Activated T-helper 17 cell treated with anti-CD3 and anti-CD28 coated beads, Interleukin-2, amount 50 U/mL, for 72 hours (primary cell): ENCODE data around the gene CRYBG1. TPM values are rescaled to one million over a fixed set of nuclear protein-coding genes. Genes with fewer than 3 reads are reported as not detected.
"Not testable (repeated sequence)": the region's sequence is repeated elsewhere in the genome, so short reads cannot be mapped to it uniquely, and the experiment has no call there.

Source experiments
- ATAC-seq: fragments of 150-1000 bp; cut with Tn5 transposase; replicated peaks from 2 replicates; pipeline ENCODE4 v1.10.0; 2021; ENCODE audit warnings: mild to moderate bottlenecking, moderate library complexity
- H3K27ac Mint-ChIP-seq: one replicate; pipeline ENCODE4 v1.8.0; 2022; ENCODE audit warnings: mixed read lengths
- H3K27me3 Mint-ChIP-seq: one replicate; pipeline ENCODE4 v1.8.0; 2022; ENCODE audit warnings: mixed read lengths
- H3K36me3 Mint-ChIP-seq: one replicate; pipeline ENCODE4 v1.8.0; 2022; ENCODE audit warnings: low read depth, mild to moderate bottlenecking, mixed read lengths
- H3K4me1 Mint-ChIP-seq: one replicate; pipeline ENCODE4 v1.8.0; 2022; ENCODE audit warnings: mixed read lengths
- H3K4me3 Mint-ChIP-seq: one replicate; pipeline ENCODE4 v1.8.0; 2022; ENCODE audit warnings: mild to moderate bottlenecking, mixed read lengths
- H3K9me3 Mint-ChIP-seq: one replicate; pipeline ENCODE4 v1.8.0; 2022; ENCODE audit warnings: mixed read lengths
- total RNA-seq, 2 donors: library from RNA; stranded (reverse); gene quantifications; one replicate each; pipeline ENCODE4 v1.2.3, GENCODE V29; 2022

CRYBG1 gene
- total RNA-seq, 2 donors from 2014 or later: 30.6 to 36.4 TPM

DNA sequence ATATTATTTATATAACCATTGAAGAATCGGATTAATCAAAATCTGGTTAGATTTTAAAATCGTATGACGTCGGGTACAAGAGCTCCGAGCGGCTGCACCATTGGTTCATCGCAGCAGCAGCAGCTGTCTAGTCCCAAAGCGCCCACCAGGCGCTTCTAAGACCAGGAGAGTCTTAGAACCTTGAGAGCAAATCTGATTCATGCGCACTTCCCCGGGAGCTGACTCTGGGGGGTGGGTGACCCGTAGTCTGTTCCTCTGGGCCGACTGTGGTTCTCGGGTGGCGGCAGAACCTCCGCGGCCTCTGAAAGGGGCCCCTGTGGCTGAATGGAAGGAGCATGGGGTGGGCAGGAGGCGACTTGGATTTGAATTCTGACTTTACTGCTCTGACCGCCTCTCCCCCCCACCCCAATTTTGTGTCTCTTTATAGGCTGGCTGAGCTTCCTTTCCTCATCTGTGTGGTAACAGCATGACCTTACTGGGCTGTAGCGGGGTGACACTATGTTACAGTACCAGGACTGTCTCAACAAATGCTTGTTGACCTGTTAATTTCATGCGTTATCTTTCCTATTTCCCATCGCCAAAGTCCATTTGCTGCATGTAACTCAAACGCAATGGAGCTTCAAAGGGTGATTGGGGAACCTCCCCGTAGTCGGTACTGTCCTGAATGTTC, 149.0 kb downstream of the CRYBG1 start:
- peak overlapping the region; percentile 84 for H3K4me3 Mint-ChIP-seq
- no peaks in the 10 kb centered on the region for H3K27me3 Mint-ChIP-seq
- peaks cover 16% of the 10 kb centered on the region for H3K4me1 Mint-ChIP-seq
- no peak for ATAC-seq
- H3K27ac Mint-ChIP-seq: no peak overlapping the region
- no peaks in the 10 kb centered on the region for H3K9me3 Mint-ChIP-seq
- peaks cover 19% of the 10 kb centered on the region for H3K36me3 Mint-ChIP-seq

DNA sequence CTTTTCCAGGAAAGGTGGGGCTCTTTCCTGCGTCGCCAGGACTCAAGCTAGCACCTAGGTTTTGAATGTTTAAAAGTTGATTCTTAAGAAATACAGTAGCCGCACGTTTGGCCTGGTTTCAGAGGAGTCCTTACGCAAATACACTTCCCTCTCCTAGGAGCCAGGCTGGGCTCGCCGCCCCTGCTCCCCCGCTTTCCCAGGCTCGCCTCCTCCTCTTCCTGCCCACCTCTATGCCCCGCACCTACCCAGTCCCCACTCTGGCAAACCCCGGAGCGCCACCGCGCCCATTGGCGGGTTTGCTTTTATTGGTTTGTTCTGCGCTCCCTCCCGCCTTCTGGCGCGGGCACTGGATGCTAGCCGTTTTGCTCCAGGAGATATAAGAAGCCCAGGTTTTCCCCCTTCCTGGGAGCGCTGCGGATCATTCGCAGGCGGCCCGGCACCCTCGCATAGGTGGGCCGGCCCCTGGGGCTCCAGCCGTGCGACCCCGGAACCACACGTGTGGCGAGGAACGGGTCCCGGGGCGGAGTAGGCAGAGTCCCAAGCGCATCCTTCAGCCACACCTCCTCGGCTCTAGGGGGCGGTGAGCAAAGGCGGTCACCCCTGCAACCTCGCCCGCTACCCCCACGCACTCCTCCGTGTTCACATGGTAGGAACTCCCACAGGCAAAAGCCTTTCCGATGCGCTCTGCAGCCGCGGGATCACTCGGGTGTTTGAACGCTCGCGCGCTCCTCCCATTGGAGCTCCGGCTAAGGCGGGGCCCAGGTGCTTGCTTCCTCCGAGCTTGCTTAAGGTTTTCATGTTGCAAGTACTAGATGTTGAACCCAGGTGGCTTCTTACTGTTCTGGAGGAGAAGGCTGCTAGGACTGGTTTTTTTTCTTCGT, 149.8 kb downstream of the CRYBG1 start:
- peaks cover 25% of the 10 kb centered on the region for H3K36me3 Mint-ChIP-seq
- peak; percentile 46 for ATAC-seq
- H3K4me3 Mint-ChIP-seq: peak overlapping the region; percentile 84
- peaks cover 20% of the 10 kb centered on the region for H3K4me1 Mint-ChIP-seq
- no peaks in the 10 kb centered on the region for H3K27me3 Mint-ChIP-seq
- peak overlapping the region; percentile 90 for H3K27ac Mint-ChIP-seq
- H3K9me3 Mint-ChIP-seq: no peaks in the 10 kb centered on the region

DNA sequence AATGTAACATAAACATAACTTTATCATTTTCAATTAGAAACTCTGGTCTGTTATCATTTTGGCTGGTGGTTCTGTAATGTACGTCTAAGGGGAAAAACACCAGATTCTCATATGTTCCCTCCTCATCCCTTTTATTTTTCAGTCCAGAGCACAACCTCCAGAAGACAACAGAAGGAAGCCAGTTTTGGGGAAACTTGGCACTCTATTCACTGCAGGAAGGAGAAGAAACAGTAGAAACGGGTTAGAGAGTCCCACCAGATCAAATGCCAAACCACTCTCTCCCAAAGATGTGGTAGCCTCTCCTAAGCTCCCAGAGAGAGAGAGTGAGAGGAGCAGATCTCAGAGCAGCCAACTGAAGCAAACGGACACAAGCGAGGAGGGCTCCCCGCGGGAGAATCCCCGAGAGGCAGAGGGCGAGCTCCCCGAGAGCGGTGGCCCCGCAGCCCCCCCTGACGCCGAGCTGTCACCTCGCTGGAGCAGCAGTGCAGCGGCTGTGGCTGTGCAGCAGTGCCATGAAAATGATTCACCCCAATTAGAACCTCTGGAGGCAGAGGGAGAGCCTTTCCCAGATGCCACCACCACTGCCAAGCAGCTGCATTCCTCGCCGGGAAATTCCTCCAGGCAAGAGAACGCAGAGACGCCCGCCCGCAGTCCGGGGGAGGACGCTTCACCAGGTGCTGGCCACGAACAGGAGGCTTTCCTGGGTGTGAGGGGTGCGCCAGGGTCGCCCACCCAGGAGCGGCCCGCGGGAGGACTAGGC, 151.0 kb downstream of the CRYBG1 start:
- peak overlapping the region; percentile 90 for H3K27ac Mint-ChIP-seq
- H3K4me3 Mint-ChIP-seq: peak overlapping the region; percentile 84
- peaks cover 26% of the 10 kb centered on the region for H3K36me3 Mint-ChIP-seq
- ATAC-seq: peak; percentile 28
- H3K4me1 Mint-ChIP-seq: peaks cover 20% of the 10 kb centered on the region
- no peaks in the 10 kb centered on the region for H3K9me3 Mint-ChIP-seq
- no peaks in the 10 kb centered on the region for H3K27me3 Mint-ChIP-seq

DNA sequence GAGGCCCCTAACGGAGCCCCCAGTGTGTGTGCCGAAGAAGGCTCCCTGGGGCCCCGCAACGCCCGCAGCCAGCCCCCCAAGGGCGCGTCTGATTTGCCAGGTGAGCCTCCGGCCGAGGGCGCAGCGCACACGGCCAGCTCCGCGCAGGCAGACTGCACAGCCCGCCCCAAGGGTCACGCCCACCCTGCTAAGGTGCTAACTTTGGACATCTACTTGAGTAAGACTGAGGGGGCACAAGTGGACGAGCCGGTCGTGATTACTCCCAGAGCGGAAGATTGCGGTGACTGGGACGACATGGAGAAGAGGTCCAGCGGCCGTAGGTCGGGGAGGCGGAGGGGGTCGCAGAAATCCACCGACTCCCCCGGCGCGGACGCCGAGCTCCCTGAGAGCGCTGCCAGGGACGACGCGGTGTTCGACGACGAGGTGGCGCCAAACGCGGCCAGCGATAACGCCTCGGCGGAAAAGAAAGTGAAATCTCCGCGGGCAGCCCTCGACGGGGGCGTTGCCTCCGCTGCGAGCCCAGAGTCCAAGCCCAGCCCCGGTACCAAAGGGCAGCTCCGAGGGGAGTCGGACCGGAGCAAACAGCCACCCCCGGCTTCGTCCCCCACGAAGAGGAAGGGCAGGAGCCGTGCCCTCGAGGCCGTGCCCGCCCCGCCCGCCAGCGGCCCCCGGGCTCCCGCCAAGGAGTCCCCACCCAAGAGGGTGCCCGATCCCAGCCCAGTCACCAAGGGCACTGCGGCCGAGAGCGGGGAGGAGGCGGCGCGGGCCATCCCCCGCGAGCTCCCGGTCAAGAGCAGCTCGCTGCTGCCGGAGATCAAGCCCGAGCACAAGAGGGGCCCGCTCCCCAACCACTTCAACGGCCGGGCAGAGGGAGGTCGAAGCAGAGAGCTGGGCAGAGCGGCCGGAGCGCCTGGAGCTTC, 151.8 kb downstream of the CRYBG1 start:
- Mint-ChIP-seq H3K27me3 (no peaks in the 10 kb centered on the region), H3K4me1 (peaks cover 20% of the 10 kb centered on the region), H3K9me3 (no peaks in the 10 kb centered on the region), H3K27ac (peak overlapping the region; percentile 90), H3K36me3 (peaks cover 26% of the 10 kb centered on the region), H3K4me3 (peak overlapping the region; percentile 84)
- ATAC-seq: peak; percentile 69

GRCh38 chr6:106512968-106513574, 152.6 kb downstream of the CRYBG1 start:
- ATAC-seq: no peak
- Mint-ChIP-seq H3K4me3 (peak overlapping the region; percentile 84), H3K36me3 (peaks cover 32% of the 10 kb centered on the region), H3K9me3 (no peaks in the 10 kb centered on the region), H3K4me1 (peaks cover 20% of the 10 kb centered on the region), H3K27ac (peak overlapping the region; percentile 90), H3K27me3 (no peaks in the 10 kb centered on the region)

- peaks cover 22% of the 10 kb centered on the region for H3K4me1 Mint-ChIP-seq
- no peaks in the 10 kb centered on the region for H3K9me3 Mint-ChIP-seq
- peak overlapping the region; percentile 90 for H3K27ac Mint-ChIP-seq
- no peaks in the 10 kb centered on the region for H3K27me3 Mint-ChIP-seq
- ATAC-seq: peak; percentile 42
- H3K4me3 Mint-ChIP-seq: peak overlapping the region; percentile 84
- H3K36me3 Mint-ChIP-seq: peaks cover 40% of the 10 kb centered on the region
Observed at GRCh38 chr6:106513808-106514582, 153.5 kb downstream of the CRYBG1 start.

DNA sequence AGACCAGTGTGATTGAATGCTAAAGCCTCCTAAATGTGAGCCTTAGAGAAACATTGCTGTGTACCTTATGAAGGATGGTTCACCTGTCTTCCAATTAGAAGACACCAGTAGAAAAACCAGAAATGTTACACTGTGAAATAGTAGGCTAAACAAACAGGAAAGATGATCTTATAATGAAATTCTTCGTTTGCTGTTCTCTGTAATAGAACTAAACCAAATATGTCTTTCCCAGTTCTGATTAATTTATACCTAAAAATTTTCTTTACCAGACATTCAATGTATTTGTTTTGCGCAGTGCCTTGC, 154.0 kb downstream of the CRYBG1 start:
- Mint-ChIP-seq H3K4me1 (peaks cover 25% of the 10 kb centered on the region), H3K27me3 (no peaks in the 10 kb centered on the region), H3K4me3 (peak overlapping the region; percentile 84), H3K27ac (peak overlapping the region; percentile 90), H3K9me3 (no peaks in the 10 kb centered on the region), H3K36me3 (peaks cover 46% of the 10 kb centered on the region)
- no peak for ATAC-seq

DNA sequence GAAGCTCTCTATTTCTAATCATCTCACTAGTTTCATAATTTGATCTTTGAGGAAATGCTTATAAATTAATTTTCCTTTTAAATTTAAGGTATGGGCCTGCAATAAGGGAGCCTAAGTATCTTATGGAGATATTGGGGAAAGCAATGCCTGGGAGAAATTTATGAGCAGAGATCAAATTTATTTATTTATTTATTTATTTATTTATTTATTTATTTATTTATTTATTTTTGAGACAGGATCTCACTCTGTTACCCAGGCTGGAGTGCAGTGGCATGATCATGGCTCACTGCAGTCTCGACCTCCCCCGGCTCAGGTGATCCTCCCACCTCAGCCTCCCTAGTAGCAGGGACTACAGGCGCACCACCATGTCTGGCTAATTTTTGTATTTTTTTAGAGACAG, 155.1 kb downstream of the CRYBG1 start:
- not testable (repeated sequence) for H3K9me3 Mint-ChIP-seq, ATAC-seq, H3K27me3 Mint-ChIP-seq
- H3K4me3 Mint-ChIP-seq: peak overlapping the region; percentile 84
- peaks cover 19% of the 10 kb centered on the region for H3K4me1 Mint-ChIP-seq
- peak overlapping the region; percentile 90 for H3K27ac Mint-ChIP-seq
- H3K36me3 Mint-ChIP-seq: peaks cover 56% of the 10 kb centered on the region

DNA sequence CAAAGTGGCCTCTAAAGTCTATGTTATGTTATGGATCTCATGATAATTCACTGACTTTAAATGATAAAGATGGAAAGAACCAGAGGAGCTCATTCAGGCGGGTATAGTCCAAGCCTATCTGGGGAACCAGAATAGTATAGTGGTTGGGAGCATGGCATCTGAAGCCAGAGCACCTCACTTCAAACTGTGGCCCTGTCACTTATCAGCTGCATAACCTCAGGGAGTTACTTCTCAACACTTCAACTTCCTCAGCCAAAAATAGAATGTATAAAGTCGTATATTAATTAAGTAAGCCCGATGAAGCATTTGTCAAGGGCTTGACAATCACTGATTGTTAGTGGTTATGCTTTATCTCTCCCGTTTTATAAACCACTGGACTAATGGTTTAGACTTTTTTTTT, 156.1 kb downstream of the CRYBG1 start:
- no peaks in the 10 kb centered on the region for H3K9me3 Mint-ChIP-seq
- H3K4me1 Mint-ChIP-seq: peaks cover 17% of the 10 kb centered on the region
- peaks cover 59% of the 10 kb centered on the region for H3K36me3 Mint-ChIP-seq
- ATAC-seq: no peak
- H3K27me3 Mint-ChIP-seq: no peaks in the 10 kb centered on the region
- H3K4me3 Mint-ChIP-seq: peak overlapping the region; percentile 84
- H3K27ac Mint-ChIP-seq: peak overlapping the region; percentile 40

DNA sequence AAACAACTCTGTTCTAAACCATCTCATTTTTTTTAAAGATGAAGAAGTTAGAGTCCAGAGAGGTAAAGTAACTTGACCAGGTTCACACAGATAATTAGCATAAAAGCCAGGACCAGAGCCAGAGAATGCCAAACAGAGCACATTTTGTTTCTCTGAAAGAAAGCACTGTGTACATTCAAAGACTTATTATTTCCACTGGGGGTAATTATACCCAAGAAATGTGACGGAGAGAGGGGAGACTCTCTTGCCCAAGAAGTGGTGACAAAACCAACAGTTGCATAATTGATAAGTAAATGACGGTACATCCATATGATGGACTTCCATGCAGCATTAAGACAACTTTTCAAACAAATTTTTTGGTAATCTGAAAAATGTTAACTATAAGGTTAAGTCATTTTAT, 157.2 kb downstream of the CRYBG1 start:
- peaks cover 21% of the 10 kb centered on the region for H3K4me1 Mint-ChIP-seq
- no peaks in the 10 kb centered on the region for H3K9me3 Mint-ChIP-seq
- H3K4me3 Mint-ChIP-seq: peak overlapping the region; percentile 84
- H3K27ac Mint-ChIP-seq: peak overlapping the region; percentile 41
- no peaks in the 10 kb centered on the region for H3K27me3 Mint-ChIP-seq
- ATAC-seq: no peak
- peaks cover 69% of the 10 kb centered on the region for H3K36me3 Mint-ChIP-seq

- peaks cover 21% of the 10 kb centered on the region for H3K4me1 Mint-ChIP-seq
- H3K27me3 Mint-ChIP-seq: no peaks in the 10 kb centered on the region
- peak overlapping the region; percentile 84 for H3K4me3 Mint-ChIP-seq
- no peaks in the 10 kb centered on the region for H3K9me3 Mint-ChIP-seq
- H3K36me3 Mint-ChIP-seq: peaks cover 71% of the 10 kb centered on the region
- peak overlapping the region; percentile 98 for H3K27ac Mint-ChIP-seq
- no peak for ATAC-seq
Observed at GRCh38 chr6:106518748-106519147, 158.2 kb downstream of the CRYBG1 start.

DNA sequence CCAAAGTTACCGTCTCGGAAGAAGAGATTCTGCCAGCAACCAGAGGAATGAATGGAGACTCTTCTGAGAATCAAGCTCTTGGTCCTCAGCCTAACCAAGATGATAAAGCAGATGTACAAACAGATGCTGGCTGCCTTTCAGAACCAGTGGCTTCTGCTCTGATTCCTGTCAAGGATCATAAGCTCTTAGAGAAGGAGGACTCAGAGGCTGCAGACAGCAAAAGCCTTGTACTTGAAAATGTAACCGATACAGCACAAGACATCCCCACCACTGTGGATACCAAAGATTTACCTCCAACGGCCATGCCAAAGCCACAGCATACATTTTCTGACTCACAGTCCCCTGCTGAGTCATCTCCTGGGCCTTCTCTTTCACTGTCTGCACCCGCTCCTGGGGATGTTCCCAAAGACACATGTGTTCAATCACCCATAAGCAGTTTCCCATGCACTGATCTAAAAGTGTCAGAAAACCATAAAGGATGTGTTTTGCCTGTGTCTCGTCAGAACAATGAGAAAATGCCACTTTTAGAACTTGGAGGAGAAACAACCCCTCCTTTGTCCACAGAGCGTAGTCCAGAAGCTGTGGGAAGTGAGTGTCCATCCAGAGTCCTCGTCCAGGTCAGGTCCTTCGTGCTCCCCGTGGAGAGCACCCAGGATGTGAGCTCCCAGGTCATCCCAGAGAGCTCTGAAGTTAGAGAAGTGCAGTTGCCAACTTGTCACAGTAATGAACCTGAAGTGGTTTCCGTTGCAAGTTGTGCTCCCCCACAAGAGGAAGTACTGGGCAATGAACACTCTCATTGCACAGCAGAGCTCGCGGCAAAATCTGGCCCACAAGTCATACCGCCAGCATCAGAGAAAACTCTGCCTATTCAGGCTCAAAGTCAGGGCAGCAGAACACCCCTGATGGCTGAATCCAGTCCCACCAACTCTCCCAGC, 159.2 kb downstream of the CRYBG1 start:
- ATAC-seq: peak; percentile 71
- H3K4me1 Mint-ChIP-seq: peaks cover 21% of the 10 kb centered on the region
- H3K36me3 Mint-ChIP-seq: peaks cover 64% of the 10 kb centered on the region
- H3K27me3 Mint-ChIP-seq: no peaks in the 10 kb centered on the region
- peak overlapping the region; percentile 98 for H3K27ac Mint-ChIP-seq
- no peaks in the 10 kb centered on the region for H3K9me3 Mint-ChIP-seq
- peak overlapping the region; percentile 84 for H3K4me3 Mint-ChIP-seq
